ENCODE measurements around the gene CPLANE1.
"Not testable (repeated sequence)": the region's sequence is repeated elsewhere in the genome, so short reads cannot be mapped to it uniquely, and the experiment has no call there.

The CPLANE1 gene

GRCh38 chr5:37208883-37209797, 40.0 kb downstream of the CPLANE1 start:
- no peak for DNase-seq (ENCODE audit: low spot score)

GRCh38 chr5:37207802-37208201, 41.4 kb downstream of the CPLANE1 start:
- no peak for DNase-seq (ENCODE audit: low spot score)

- DNase-seq (ENCODE audit: low spot score): no peak
Observed at GRCh38 chr5:37206736-37207135, 42.4 kb downstream of the CPLANE1 start.

GRCh38 chr5:37198842-37199241, 50.3 kb downstream of the CPLANE1 start:
- DNase-seq (ENCODE audit: low spot score): no peak

GRCh38 chr5:37198061-37198460, 51.1 kb downstream of the CPLANE1 start:
- peak; percentile 31 for DNase-seq (ENCODE audit: low spot score)

GRCh38 chr5:37197340-37198050, 51.7 kb downstream of the CPLANE1 start:
- DNase-seq (ENCODE audit: low spot score): peak; percentile 55

GRCh38 chr5:37190592-37190991, 58.6 kb downstream of the CPLANE1 start:
- no peak for DNase-seq (ENCODE audit: low spot score)

GRCh38 chr5:37189355-37189754, 59.8 kb downstream of the CPLANE1 start:
- DNase-seq (ENCODE audit: low spot score): no peak

GRCh38 chr5:37187465-37187977, 61.7 kb downstream of the CPLANE1 start:
- DNase-seq (ENCODE audit: low spot score): no peak

- DNase-seq (ENCODE audit: low spot score): peak; percentile 71
Observed at GRCh38 chr5:37184748-37185364, 64.3 kb downstream of the CPLANE1 start.

GRCh38 chr5:37182667-37183066, 66.5 kb downstream of the CPLANE1 start:
- no peak for DNase-seq (ENCODE audit: low spot score)

GRCh38 chr5:37174928-37175327, 74.2 kb downstream of the CPLANE1 start:
- no peak for DNase-seq (ENCODE audit: low spot score)

- no peak for DNase-seq (ENCODE audit: low spot score)
Observed at GRCh38 chr5:37172957-37173356, 76.2 kb downstream of the CPLANE1 start.

- DNase-seq (ENCODE audit: low spot score): no peak
Observed at GRCh38 chr5:37170856-37171255, 78.3 kb downstream of the CPLANE1 start.

GRCh38 chr5:37166197-37166596, 83.0 kb downstream of the CPLANE1 start:
- DNase-seq (ENCODE audit: low spot score): no peak

- no peak for DNase-seq (ENCODE audit: low spot score)
Observed at GRCh38 chr5:37165761-37166160, 83.4 kb downstream of the CPLANE1 start.

- no peak for DNase-seq (ENCODE audit: low spot score)
Observed at GRCh38 chr5:37153661-37154060, 95.5 kb downstream of the CPLANE1 start.

- DNase-seq (ENCODE audit: low spot score): no peak
Observed at GRCh38 chr5:37146896-37147295, 102.3 kb downstream of the CPLANE1 start.

GRCh38 chr5:37136694-37137093, 112.5 kb downstream of the CPLANE1 start:
- DNase-seq (ENCODE audit: low spot score): no peak

- not testable (repeated sequence) for DNase-seq (ENCODE audit: low spot score)
Observed at GRCh38 chr5:37135312-37135711, 113.9 kb downstream of the CPLANE1 start.

GRCh38 chr5:37133939-37134338, 115.2 kb downstream of the CPLANE1 start:
- DNase-seq (ENCODE audit: low spot score): no peak

GRCh38 chr5:37132646-37133045, 116.5 kb downstream of the CPLANE1 start:
- no peak for DNase-seq (ENCODE audit: low spot score)

GRCh38 chr5:37121465-37121864, 127.7 kb downstream of the CPLANE1 start:
- peak; percentile 51 for DNase-seq (ENCODE audit: low spot score)

Measured in NAMALWA (cell line).